Hepatocyte (in vitro differentiated cells): ENCODE data around the gene HSF2.

Experiments
- CTCF ChIP-seq: fragments of 200-600 bp; sonication (generic); IDR thresholded peaks from 2 replicates; pipeline ENCODE4 v1.5.1; 2016; ENCODE audit warnings: antibody characterized with exemption, mild to moderate bottlenecking; ENCODE audit not compliant: poor library complexity
- EZH2 ChIP-seq: fragments of 200-600 bp; sonication (generic); IDR thresholded peaks from 2 replicates; pipeline ENCODE4 v1.6.1; 2016; ENCODE audit warnings: antibody characterized with exemption, mild to moderate bottlenecking, borderline replicate concordance
- EZH2phosphoT487 ChIP-seq: fragments of 200-600 bp; sonication (generic); IDR thresholded peaks from one replicate; pipeline ENCODE4 v1.6.1; 2018; ENCODE audit warnings: antibody characterized with exemption, mild to moderate bottlenecking, low read depth, moderate library complexity; ENCODE audit not compliant: unreplicated experiment, severe bottlenecking

- TF ChIP-seq CTCF (no peak), EZH2phosphoT487 (no peak), EZH2 (no peak)
Observed at GRCh38 chr6:122360809-122361208, 38.6 kb upstream of the HSF2 start.
